Smooth muscle cell (in vitro differentiated cells): ENCODE data around the gene ARFGAP2. TPM values are rescaled to one million over a fixed set of nuclear protein-coding genes. Genes with fewer than 3 reads are reported as not detected.
"Not testable (repeated sequence)": the region's sequence is repeated elsewhere in the genome, so short reads cannot be mapped to it uniquely, and the experiment has no call there.

ENCODE experiments used
- DNase-seq: peaks from one replicate; lab custom pipeline; 2025; ENCODE audit not compliant: unreplicated experiment; lab: John Stamatoyannopoulos, UW
- H2AFZ ChIP-seq: fragments of 200-600 bp; sonication (generic); 2 replicates; pipeline ENCODE4 v1.6.0; 2016; ENCODE audit warnings: antibody characterized with exemption, low read depth, mild to moderate bottlenecking
- H3F3A ChIP-seq: fragments of 200-600 bp; sonication (generic); 2 replicates; pipeline ENCODE4 v1.6.0; 2017; ENCODE audit warnings: antibody characterized with exemption, low read depth
- H3K27ac ChIP-seq: fragments of 200-600 bp; sonication (generic); 2 replicates; pipeline ENCODE4 v1.5.1; 2016; ENCODE audit warnings: low read depth, mild to moderate bottlenecking
- H3K27me3 ChIP-seq: fragments of 200-600 bp; sonication (generic); 2 replicates; pipeline ENCODE4 v1.6.1; 2016; ENCODE audit warnings: low read depth, mild to moderate bottlenecking
- H3K36me3 ChIP-seq: fragments of 200-600 bp; sonication (generic); 2 replicates; pipeline ENCODE4 v1.5.1; 2016; ENCODE audit warnings: low read depth
- H3K4me1 ChIP-seq: fragments of 200-600 bp; sonication (generic); 2 replicates; pipeline ENCODE4 v1.5.1; 2016; ENCODE audit warnings: low read depth
- H3K4me2 ChIP-seq: fragments of 200-600 bp; sonication (generic); 2 replicates; pipeline ENCODE4 v1.6.0; 2016; ENCODE audit warnings: mild to moderate bottlenecking
- H3K4me3 ChIP-seq: fragments of 200-600 bp; sonication (generic); 2 replicates; pipeline ENCODE4 v1.5.1; 2016; ENCODE audit warnings: mild to moderate bottlenecking
- H3K79me2 ChIP-seq: fragments of 200-600 bp; sonication (generic); 2 replicates; pipeline ENCODE4 v1.6.0; 2016; ENCODE audit warnings: low read depth, mild to moderate bottlenecking
- H3K9ac ChIP-seq: fragments of 200-600 bp; sonication (generic); 2 replicates; pipeline ENCODE4 v1.6.0; 2016; ENCODE audit warnings: low read depth
- H3K9me3 ChIP-seq: fragments of 200-600 bp; sonication (generic); replicated peaks from 2 replicates; pipeline ENCODE4 v1.5.1; 2016; ENCODE audit warnings: low read depth
- H4K20me1 ChIP-seq: fragments of 200-600 bp; sonication (generic); 2 replicates; pipeline ENCODE4 v1.6.0; 2016; ENCODE audit warnings: low read depth
- CTCF ChIP-seq: fragments of 200-600 bp; sonication (generic); IDR thresholded peaks from 2 replicates; pipeline ENCODE4 v1.5.1; 2017; ENCODE audit warnings: borderline replicate concordance, mild to moderate bottlenecking, antibody characterized with exemption; ENCODE audit not compliant: insufficient read depth, poor library complexity, severe bottlenecking
- WGBS: methylation state at CpG from one replicate; pipeline ENCODE4 v1.1.7; 2016; ENCODE audit warnings: low lambda C conversion rate; 5-methylcytosine and 5-hydroxymethylcytosine counted together
- polyA plus RNA-seq: library from polyadenylated mRNA; unstranded; fragments of >200 nt; fragmentation: Nextera tagmentation; extraction: Ambion mirVana; gene quantifications from 2 replicates; pipeline ENCODE4 v1.2.1, GENCODE V29; 2016
- total RNA-seq: library from RNA; depleted of rRNA; stranded (reverse); fragments of >200 nt; gene quantifications from 2 replicates; pipeline ENCODE4 v1.2.3, GENCODE V29; 2014

ARFGAP2 gene
- total and polyA plus RNA-seq, 2 experiments from 2014 or later = 58.6 to 76.5 TPM

GRCh38 chr11:47213950-47214565 lies 37.4 kb upstream of the ARFGAP2 start:
- 36% methylated on average over 20 of the region's 20 CpGs for WGBS
- Histone ChIP-seq H3K4me2 (peak overlapping the region; percentile 95), H3K27ac (peak overlapping the region; percentile 96), H3K9me3 (no peaks in the 10 kb centered on the region), H3K79me2 (peaks cover 25% of the 10 kb centered on the region), H3K36me3 (no peaks in the 10 kb centered on the region), H3F3A (peaks cover 2% of the 10 kb centered on the region), H3K4me3 (peak overlapping the region; percentile 68), H4K20me1 (peaks cover 26% of the 10 kb centered on the region), H3K27me3 (no peaks in the 10 kb centered on the region), H3K9ac (peak overlapping the region; percentile 34), H3K4me1 (peaks cover 14% of the 10 kb centered on the region), H2AFZ (peak overlapping the region; percentile 63)
- no peak for TF ChIP-seq CTCF
- peak; percentile 35 for DNase-seq

GRCh38 chr11:47212938-47213337 lies 36.3 kb upstream of the ARFGAP2 start:
- H3K9ac ChIP-seq = no peak overlapping the region
- H3K4me2 ChIP-seq = no peak overlapping the region
- H2AFZ ChIP-seq = no peak overlapping the region
- H3K4me3 ChIP-seq = no peak overlapping the region
- H3K36me3 ChIP-seq = no peaks in the 10 kb centered on the region
- 87% methylated on average over 12 of the region's 12 CpGs for WGBS
- H3K9me3 ChIP-seq = no peaks in the 10 kb centered on the region
- H4K20me1 ChIP-seq = peaks cover 15% of the 10 kb centered on the region
- no peak for DNase-seq
- no peaks in the 10 kb centered on the region for H3K27me3 ChIP-seq
- no peak overlapping the region for H3K27ac ChIP-seq
- no peak for TF ChIP-seq CTCF
- H3F3A ChIP-seq = no peaks in the 10 kb centered on the region
- H3K4me1 ChIP-seq = peaks cover 14% of the 10 kb centered on the region
- peaks cover 14% of the 10 kb centered on the region for H3K79me2 ChIP-seq

GRCh38 chr11:47208628-47209027 lies 31.9 kb upstream of the ARFGAP2 start:
- Histone ChIP-seq H3K9me3 (no peaks in the 10 kb centered on the region), H3F3A (peaks cover 5% of the 10 kb centered on the region), H4K20me1 (no peaks in the 10 kb centered on the region), H2AFZ (no peak overlapping the region), H3K27me3 (no peaks in the 10 kb centered on the region), H3K9ac (no peak overlapping the region), H3K36me3 (no peaks in the 10 kb centered on the region), H3K4me2 (no peak overlapping the region), H3K4me1 (peaks cover 2% of the 10 kb centered on the region), H3K4me3 (no peak overlapping the region), H3K27ac (no peak overlapping the region), H3K79me2 (no peaks in the 10 kb centered on the region)
- DNase-seq = no peak
- TF ChIP-seq CTCF = no peak
- 91% methylated on average over 5 of the region's 5 CpGs for WGBS

DNA sequence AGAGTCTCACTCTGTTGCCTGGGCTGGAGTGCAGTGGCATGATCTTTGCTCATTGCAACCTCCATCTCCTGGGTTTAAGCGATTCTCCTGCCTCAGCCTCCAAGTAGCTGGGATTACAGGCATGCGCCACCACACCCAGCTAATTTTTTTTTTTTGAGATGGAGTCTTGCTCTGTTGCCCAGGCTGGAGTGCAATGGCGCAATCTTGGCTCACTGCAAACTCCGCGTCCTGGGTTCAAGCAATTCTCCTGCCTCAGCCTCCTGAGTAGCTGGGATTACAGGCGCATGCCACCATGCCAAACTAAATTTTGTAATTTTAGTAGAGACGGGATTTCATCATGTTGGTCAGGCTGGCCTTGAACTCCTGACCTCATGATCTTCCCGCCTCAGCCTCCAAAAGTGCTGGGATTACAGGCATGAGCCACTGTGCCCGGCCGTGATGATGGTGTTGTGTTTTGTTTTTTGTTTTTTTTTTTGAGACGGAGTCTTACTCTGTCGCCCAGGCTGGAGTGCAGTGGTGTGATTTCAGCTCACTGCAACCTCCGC lies 31.4 kb upstream of the ARFGAP2 start:
- H3K4me1 ChIP-seq, H3K27me3 ChIP-seq, H3F3A ChIP-seq, H3K79me2 ChIP-seq, H3K36me3 ChIP-seq, H3K9ac ChIP-seq, DNase-seq, H3K27ac ChIP-seq, H3K4me2 ChIP-seq, H3K9me3 ChIP-seq, H4K20me1 ChIP-seq, H3K4me3 ChIP-seq, H2AFZ ChIP-seq: not testable (repeated sequence)
- 97% methylated on average over 13 of the region's 13 CpGs for WGBS
